ENCODE measurements around the gene CYFIP2. TPM values are rescaled to one million over a fixed set of nuclear protein-coding genes. Genes with fewer than 3 reads are reported as not detected.

CYFIP2 gene
- total and polyA plus RNA-seq, 2 of the 13 experiments (the other 11 are each of a cell fraction or from before 2014, with no cell fraction given): 22.6 to 30.3 TPM

DNA sequence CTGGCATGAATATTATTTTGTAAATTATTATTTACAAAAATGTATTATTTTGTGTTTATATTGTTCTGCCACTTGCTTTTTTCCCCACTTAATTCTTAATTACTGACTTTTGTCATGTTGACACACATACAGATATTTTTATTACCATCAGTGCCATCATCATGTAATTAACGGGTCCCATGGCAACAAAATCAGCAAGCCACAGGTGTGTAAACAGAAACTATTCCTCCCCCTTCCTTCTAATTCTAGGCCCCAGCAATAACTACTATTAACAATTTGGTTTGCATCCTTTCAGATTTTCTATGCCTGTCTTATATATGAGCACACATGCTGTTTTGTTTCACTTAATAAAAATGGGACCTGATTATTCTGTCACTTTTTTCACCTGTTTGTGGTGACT is 29.3 kb downstream of the CYFIP2 start:
- Histone ChIP-seq H3K4me3 (replicated peaks in 1 of 3; ENCODE audit: insufficient read depth in 1 of 3, low read depth in 2 of 3, low read length in 3 of 3) (no peak overlapping the region), H3K9ac (ENCODE audit: insufficient read depth, low read depth, low read length) (no peak overlapping the region), H3K79me2 (ENCODE audit: insufficient read depth, low read length) (no peaks in the 10 kb centered on the region), H3K27ac (ENCODE audit: extremely low read length, insufficient read depth, low read length) (no peak overlapping the region), H4K20me1 (ENCODE audit: insufficient read depth, low read length) (no peaks in the 10 kb centered on the region), H3K4me1 (ENCODE audit: insufficient read depth, low read length) (peaks cover 31% of the 10 kb centered on the region), H3K4me2 (ENCODE audit: low read depth, low read length) (no peak overlapping the region), H2AFZ (ENCODE audit: low read length) (no peak overlapping the region), H3K9me3 (ENCODE audit: low read length) (no peaks in the 10 kb centered on the region), H3K36me3 (replicated peaks in 1 of 2; ENCODE audit: control insufficient read depth in 1 of 2, insufficient read depth in 2 of 2, low read length in 2 of 2) (peaks cover 0 to 10% of the 10 kb centered on the region in 2 experiments; a peak in 2 of 5 replicates), H3K27me3 (ENCODE audit: control insufficient read depth in 1 of 2, insufficient read depth in 2 of 2, low read length in 2 of 2) (no peaks in the 10 kb centered on the region)
- ChIA-PET POLR2A (no interaction called here), CTCF (ENCODE audit: low intra/inter-chr PET ratio, low total read pairs) (no interaction called here)
- DNase-seq (ENCODE audit: low spot score): no peak
- 100% methylated on average over 1 of the region's 1 CpG for WGBS (ENCODE audit: low lambda C conversion rate)
- no TSS peak for BruUV-seq (replicated peaks)
- FAIRE-seq: no peak
- TF ChIP-seq ZNF510 (CRISPR knock-in tag; IDR thresholded peaks at IDR 0.05; ENCODE audit: low read depth) (no peak), NR2F2 (IDR thresholded peaks at IDR 0.05; ENCODE audit: borderline replicate concordance, low read depth) (no peak), JUN (CRISPR knock-in tag; IDR thresholded peaks at IDR 0.05) (no peak), NR2F6 (IDR thresholded peaks at IDR 0.05) (no peak), NR2F6 (CRISPR knock-in tag; IDR thresholded peaks at IDR 0.05) (no peak), ISX (CRISPR knock-in tag; conservative IDR thresholded peaks at IDR 0.05) (no peak)
- TF ChIP-seq, protein P1, sequence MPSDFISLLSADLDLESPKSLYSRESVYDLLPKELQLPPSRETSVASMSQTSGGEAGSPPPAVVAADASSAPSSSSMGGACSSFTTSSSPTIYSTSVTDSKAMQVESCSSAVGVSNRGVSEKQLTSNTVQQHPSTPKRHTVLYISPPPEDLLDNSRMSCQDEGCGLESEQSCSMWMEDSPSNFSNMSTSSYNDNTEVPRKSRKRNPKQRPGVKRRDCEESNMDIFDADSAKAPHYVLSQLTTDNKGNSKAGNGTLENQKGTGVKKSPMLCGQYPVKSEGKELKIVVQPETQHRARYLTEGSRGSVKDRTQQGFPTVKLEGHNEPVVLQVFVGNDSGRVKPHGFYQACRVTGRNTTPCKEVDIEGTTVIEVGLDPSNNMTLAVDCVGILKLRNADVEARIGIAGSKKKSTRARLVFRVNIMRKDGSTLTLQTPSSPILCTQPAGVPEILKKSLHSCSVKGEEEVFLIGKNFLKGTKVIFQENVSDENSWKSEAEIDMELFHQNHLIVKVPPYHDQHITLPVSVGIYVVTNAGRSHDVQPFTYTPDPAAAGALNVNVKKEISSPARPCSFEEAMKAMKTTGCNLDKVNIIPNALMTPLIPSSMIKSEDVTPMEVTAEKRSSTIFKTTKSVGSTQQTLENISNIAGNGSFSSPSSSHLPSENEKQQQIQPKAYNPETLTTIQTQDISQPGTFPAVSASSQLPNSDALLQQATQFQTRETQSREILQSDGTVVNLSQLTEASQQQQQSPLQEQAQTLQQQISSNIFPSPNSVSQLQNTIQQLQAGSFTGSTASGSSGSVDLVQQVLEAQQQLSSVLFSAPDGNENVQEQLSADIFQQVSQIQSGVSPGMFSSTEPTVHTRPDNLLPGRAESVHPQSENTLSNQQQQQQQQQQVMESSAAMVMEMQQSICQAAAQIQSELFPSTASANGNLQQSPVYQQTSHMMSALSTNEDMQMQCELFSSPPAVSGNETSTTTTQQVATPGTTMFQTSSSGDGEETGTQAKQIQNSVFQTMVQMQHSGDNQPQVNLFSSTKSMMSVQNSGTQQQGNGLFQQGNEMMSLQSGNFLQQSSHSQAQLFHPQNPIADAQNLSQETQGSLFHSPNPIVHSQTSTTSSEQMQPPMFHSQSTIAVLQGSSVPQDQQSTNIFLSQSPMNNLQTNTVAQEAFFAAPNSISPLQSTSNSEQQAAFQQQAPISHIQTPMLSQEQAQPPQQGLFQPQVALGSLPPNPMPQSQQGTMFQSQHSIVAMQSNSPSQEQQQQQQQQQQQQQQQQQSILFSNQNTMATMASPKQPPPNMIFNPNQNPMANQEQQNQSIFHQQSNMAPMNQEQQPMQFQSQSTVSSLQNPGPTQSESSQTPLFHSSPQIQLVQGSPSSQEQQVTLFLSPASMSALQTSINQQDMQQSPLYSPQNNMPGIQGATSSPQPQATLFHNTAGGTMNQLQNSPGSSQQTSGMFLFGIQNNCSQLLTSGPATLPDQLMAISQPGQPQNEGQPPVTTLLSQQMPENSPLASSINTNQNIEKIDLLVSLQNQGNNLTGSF (CRISPR knock-in tag; IDR thresholded peaks at IDR 0.05): no peak
- TF ChIP-seq, protein P2, sequence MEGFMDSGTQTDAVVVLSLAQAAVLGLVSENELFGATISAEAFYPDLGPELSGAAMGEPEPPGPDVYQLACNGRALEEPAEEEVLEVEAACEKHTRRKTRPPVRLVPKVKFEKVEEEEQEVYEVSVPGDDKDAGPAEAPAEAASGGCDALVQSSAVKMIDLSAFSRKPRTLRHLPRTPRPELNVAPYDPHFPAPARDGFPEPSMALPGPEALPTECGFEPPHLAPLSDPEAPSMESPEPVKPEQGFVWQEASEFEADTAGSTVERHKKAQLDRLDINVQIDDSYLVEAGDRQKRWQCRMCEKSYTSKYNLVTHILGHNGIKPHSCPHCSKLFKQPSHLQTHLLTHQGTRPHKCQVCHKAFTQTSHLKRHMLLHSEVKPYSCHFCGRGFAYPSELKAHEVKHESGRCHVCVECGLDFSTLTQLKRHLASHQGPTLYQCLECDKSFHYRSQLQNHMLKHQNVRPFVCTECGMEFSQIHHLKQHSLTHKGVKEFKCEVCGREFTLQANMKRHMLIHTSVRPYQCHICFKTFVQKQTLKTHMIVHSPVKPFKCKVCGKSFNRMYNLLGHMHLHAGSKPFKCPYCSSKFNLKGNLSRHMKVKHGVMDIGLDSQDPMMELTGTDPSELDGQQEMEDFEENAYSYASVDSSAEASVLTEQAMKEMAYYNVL (CRISPR knock-in tag; IDR thresholded peaks at IDR 0.05; ENCODE audit: borderline replicate concordance): no peak
- TF ChIP-seq, protein P3, sequence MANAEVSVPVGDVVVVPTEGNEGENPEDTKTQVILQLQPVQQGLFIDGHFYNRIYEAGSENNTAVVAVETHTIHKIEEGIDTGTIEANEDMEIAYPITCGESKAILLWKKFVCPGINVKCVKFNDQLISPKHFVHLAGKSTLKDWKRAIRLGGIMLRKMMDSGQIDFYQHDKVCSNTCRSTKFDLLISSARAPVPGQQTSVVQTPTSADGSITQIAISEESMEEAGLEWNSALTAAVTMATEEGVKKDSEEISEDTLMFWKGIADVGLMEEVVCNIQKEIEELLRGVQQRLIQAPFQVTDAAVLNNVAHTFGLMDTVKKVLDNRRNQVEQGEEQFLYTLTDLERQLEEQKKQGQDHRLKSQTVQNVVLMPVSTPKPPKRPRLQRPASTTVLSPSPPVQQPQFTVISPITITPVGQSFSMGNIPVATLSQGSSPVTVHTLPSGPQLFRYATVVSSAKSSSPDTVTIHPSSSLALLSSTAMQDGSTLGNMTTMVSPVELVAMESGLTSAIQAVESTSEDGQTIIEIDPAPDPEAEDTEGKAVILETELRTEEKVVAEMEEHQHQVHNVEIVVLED (CRISPR knock-in tag; IDR thresholded peaks at IDR 0.05; ENCODE audit: borderline replicate concordance): no peak
- in situ Hi-C loops (cut with HindIII; ENCODE audit: extremely low pct_ligation_motif_present, low pct_unique_long_range_greater_than_20kb): no loop called here
- intact Hi-C loops (cut with micrococcal nuclease; ENCODE audit: unreplicated experiment): no loop called here
- no peak for ATAC-seq
